Stimulated activated CD4-positive, alpha-beta T cell treated with anti-CD3 and anti-CD28 coated beads, Interleukin-2, amount 100 ng/mL, for 24 hours (primary cell): ENCODE results near the gene SPRED3.

ENCODE experiments used
- DNase-seq, 2 donors: peaks; one replicate each; pipeline ENCODE4 v3.0.0-alpha.2; 2020

Gene SPRED3

GRCh38 chr19:38373907-38374331 lies 14.6 kb upstream of the SPRED3 start:
- no peak for DNase-seq

- DNase-seq, result peak; percentile 98
Measured at GRCh38 chr19:38374332-38375097, 14.0 kb upstream of the SPRED3 start, which contains the start of gene PSMD8. Gene PSMD8, plus strand, starts transcription at chr19:38374571. Its CDS starts 31 bp downstream, at chr19:38374602.

- DNase-seq, result no peak
Measured at GRCh38 chr19:38375098-38375493, 13.4 kb upstream of the SPRED3 start.

DNA sequence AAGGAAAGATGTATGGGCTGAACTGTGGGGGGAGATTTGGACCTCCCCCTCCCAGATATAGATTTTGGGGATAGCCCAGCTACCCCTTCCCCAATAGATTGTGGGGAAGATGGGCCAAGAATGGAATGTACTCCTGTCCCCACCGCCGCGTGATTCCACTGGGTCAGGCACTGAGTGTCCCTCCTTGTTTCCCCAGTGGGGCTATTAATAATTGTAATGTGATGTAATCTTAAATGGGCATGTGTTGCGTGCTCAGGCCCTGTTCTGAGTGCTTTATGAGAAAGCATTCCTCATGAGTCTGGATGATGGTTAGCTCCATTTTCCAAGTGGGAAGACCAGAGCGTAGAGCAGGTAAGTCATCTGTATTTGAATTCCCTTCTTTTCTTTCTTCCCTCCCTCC lies 12.7 kb upstream of the SPRED3 start:
- no peak for DNase-seq

DNA sequence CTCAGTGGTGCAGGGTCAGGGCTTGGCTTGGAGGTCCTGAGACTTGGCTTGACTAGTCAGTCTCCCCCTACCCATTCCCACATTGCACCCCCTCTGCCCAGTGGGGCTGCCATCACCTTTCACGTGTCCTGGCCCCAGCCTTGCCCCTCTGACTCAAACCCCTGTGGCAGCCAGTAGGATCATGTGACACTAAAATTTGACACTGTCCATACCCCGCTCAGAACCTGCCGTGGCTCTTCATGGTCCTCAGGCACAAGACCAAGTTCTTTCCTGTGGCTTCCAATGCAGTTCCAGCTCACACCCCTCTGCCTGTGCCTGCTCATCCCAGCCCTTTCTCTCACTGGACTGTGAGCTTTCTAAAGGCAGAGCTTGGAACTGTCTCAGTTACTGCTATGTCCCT lies 11.9 kb upstream of the SPRED3 start:
- no peak for DNase-seq

GRCh38 chr19:38377052-38377451 lies 11.4 kb upstream of the SPRED3 start:
- DNase-seq, result no peak

GRCh38 chr19:38378866-38379265 lies 9.6 kb upstream of the SPRED3 start:
- DNase-seq, result no peak

DNA sequence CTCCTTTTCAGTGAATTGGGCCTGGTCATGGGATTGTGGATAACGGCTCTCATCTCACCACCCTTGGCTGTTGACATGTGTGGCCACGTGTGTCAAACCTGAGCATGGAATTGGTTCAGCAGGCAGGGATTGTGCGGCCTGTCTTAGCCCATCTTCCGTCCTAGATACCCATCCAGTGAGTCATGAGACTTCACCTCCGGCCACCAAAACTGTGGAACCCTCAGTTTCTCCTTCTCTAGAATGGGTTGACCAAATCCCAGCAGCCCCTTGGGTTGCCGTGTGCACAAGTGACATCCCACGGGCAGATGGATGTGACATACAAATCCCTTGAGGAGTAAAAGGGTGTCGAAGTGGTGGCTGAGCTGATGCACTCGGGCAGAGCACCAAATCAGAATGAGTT lies 7.4 kb upstream of the SPRED3 start:
- no peak for DNase-seq

- DNase-seq, result no peak
Measured at GRCh38 chr19:38383184-38383583, 5.3 kb upstream of the SPRED3 start.

DNA sequence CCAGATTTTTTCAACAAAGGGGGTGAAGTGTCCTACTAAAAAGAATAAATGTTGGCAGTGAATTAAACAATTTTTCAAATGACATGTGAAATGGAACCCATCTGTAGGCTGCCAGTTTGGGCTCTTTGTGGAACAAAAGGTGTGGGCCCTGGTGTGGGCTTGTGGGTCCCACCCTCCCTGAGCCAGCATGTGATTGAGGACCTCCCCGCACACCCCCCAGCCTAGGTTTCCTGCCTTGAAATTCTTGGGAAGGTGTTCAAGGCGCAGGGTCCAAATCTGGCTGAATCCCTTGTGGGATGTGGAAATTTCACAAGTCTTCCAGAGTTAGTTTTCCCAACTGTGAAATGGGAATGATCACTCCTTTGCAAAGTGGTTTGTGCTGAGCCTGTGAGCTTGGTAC lies 4.8 kb upstream of the SPRED3 start:
- no peak for DNase-seq

GRCh38 chr19:38384209-38385027 lies 4.1 kb upstream of the SPRED3 start:
- DNase-seq, result no peak

DNA sequence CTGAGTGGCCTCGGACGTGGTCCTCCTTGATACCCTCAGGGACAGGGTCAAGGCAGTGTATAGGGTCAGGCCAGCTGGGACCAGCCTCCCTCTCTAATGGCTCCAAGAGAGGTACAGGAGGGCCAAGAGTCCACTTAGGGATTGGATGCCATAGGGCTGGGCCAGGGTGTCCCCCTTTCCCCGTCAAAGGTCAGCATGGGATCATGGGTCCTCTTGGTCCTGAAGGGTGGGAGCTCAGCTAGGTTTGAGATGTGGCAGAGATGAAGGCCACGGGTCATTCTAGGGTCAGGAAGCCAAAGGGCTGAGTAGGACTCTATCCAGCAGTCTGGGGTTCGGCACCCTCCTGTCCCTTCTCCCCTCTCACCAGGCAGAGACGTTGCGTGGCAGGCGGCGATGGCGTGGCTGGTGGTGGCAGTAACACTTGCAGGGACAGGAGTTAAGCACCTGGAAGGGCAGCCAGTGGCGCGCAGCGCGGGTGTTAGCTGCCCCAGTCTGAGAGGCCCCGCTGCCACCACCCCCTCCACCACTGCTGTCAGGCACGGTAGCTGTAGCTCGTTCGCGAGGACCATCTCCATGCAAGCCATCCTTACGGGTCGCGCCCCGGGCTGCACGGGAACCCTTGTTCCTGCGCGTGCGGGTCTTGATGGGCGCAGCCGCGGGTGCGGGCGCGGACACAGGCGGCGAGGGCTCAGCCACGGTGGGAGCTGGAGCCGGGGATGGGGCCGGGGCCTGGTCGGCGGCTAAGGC lies 3.3 kb upstream of the SPRED3 start:
- DNase-seq, result peak in 1 of 2 donors; percentile 19

GRCh38 chr19:38385804-38386257 lies 2.7 kb upstream of the SPRED3 start:
- peak in 1 of 2 donors; percentile 37 for DNase-seq

- no peak for DNase-seq
Measured at GRCh38 chr19:38386300-38386970, 2.1 kb upstream of the SPRED3 start.

DNA sequence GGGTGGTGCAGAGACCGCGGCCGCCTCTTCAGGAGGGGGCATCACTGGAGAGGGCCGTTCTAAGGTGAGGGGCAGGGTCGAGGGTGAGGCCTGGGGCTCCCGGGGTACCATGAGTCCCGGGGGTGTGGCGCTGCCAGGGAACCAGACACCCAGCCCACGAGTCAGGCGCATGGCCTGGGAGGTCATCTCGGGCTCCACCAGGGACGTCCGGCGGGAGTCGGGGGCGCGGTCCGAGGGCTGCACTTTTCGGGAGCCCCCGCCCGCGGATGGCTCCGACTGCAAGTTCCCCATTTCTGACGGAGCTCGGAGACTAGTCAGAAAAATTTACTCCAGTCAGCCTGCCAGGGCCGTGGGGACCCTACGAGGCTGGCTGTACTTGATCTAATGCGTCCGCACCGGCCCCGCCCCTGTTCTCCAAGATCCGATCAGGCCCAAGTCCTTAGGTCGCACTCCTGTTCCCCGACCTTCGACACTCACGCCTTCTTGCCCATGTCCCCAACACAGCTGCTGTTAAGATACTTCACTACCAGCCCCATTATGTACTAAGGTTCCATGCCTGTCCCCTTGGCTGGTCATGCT lies 1.4 kb upstream of the SPRED3 start:
- peak in 1 of 2 donors; percentile 27 for DNase-seq

- DNase-seq, result peak; percentile 82 to 83
Measured at GRCh38 chr19:38387550-38388348, 748 bp upstream of the SPRED3 start, which contains the start of gene GGN. Gene GGN, minus strand, starts transcription at chr19:38388034. Its CDS starts 773 bp downstream, at chr19:38387261.

GRCh38 chr19:38389101-38389925 lies 816 bp downstream of the SPRED3 start:
- DNase-seq, result no peak

DNA sequence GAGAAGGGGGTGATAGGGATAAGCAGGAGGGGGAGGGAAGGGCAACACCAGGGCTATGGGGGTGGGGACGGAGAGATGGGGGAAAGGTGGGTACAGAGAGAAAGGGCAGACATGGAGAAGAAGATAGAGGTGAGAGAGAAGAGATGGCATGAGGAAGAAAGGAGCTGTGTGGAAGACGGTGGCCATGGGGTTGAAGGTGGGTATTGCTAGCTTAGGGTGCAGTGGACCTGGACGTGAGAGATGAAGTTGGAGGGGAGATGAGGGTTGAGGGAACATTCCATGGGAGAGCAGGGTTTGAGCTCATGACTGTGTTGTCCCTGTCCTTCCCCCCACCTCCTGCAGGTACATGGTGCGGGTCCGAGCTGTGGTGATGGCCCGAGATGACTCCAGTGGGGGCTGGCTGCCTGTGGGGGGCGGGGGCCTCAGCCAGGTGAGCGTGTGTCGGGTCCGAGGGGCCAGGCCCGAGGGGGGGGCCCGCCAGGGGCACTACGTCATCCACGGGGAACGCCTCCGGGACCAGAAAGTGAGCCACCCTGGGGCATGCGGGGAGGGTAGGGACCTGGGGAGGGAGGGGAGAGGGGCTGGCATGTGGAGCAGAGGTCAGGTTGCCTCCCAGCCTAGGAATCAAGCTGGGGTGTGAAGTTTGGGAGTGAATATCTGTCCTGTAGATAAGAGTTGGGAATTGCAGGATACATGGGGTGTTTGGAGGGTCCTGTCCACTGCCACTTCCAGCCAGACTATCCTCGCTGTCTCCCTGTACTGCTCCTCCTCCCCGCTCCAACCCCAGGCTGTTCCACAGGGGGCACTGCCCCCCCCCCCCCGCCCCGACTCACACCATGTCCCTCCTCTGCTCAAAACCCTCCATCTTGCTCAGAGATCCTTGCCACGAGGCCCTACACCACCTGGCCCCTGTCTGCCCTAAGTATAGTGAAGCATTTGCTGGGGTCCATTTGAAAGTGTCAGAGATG lies 1.7 kb downstream of the SPRED3 start:
- no peak for DNase-seq

DNA sequence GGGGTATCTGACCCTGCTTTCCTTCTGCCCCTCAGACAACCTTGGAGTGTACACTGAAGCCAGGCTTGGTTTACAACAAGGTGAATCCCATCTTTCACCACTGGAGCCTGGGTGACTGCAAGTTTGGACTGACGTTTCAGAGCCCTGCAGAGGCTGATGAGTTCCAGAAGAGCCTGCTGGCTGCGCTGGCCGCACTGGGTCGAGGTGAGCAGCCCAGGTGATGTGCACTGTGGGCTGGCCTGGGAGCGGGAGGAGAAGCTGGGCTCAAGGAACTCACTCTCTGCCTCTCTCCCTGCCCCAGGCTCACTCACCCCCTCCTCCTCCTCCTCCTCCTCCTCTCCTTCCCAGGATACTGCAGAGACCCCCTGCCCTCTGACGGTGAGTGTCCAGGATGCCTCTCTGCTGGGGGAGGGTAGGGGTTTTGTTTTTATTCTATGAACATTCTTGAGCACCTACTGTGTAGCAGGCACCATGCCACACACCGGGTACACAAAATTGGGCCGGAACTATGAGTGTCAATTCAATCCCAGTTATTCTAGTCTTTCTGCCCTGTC lies 3.5 kb downstream of the SPRED3 start:
- no peak for DNase-seq
